ENCODE data around the gene WDR37. TPM values are rescaled to one million over a fixed set of nuclear protein-coding genes. Genes with fewer than 3 reads are reported as not detected.
"Not testable (repeated sequence)": the region's sequence is repeated elsewhere in the genome, so short reads cannot be mapped to it uniquely, and the experiment has no call there.

Gene WDR37
- polyA plus RNA-seq, 3 donors, result 16.0 to 20.5 (median 16.5) TPM

DNA sequence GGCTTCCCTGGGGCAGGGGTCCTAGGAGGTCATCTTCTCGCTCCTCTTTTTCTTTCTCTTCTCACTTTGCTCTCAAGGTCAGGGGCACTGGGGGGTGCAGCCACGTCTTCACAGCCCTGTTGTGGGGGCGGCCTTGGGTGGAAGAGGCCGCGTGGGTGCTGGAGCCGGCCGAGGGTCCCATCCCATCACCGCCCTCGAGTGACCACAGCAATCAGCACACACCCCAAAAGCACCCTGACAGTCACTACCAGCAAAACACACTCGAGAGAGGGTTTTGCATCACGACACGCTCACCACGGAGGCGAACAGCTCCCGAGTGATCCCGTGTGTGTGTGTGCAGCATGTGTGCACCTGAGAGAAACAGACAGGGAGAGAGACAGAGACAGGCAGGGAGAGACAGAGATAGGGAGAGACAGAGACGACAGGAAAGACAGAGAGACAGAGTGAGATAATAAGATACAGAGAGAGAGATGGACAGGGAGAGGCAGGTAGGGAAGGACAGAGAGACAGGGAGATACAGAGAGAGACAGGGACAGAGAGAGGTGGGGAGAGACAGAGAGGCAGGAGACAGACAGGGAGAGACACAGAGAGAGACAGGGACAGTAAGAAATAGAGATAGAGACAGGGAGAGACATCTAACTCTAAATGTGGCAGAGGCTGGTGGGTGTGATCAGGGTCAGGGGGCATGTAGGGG is 100.9 kb downstream of the WDR37 start:
- no peak for DNase-seq (ENCODE audit: extremely low read depth in 1 of 11, low read depth in 9 of 11, low spot score in 4 of 11)

DNA sequence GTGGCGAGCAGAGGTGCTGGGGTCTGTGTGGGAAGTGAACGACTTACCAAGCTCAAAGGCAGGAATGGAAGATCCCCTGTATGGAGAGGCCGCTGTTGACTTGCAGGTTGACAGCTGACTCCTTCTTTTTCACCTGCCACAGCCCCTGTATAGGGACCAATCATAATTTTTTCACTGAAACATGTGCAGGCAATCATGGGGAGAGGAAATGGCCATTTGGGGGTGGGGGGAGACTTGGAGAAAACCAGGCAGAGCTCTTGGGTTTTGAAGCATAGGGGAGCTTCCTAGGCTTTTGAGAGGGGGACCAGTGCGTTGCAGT is 101.4 kb downstream of the WDR37 start:
- no peak for DNase-seq (ENCODE audit: extremely low read depth in 1 of 11, low read depth in 9 of 11, low spot score in 4 of 11)

DNA sequence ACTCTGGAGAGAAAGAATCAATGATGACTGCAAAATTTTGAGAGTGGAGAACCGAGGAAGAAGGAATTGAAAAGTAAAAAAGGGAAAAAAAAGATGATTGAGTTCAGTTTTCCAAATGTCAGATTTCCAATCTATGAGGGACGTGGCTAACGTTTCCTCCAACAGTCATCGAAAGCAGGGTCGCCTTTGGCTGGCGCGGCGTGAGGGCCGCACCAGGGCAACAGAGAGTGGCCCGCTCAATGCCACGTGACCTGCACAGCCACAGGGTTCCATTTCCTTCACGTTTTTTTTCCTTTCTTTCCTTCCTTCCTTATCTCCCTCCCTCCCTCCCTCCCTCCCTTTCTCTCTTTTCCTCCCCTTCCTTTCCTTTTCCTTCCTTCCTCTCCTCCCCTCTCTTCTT is 101.9 kb downstream of the WDR37 start:
- no peak for DNase-seq (ENCODE audit: extremely low read depth in 1 of 11, low read depth in 9 of 11, low spot score in 4 of 11)

DNA sequence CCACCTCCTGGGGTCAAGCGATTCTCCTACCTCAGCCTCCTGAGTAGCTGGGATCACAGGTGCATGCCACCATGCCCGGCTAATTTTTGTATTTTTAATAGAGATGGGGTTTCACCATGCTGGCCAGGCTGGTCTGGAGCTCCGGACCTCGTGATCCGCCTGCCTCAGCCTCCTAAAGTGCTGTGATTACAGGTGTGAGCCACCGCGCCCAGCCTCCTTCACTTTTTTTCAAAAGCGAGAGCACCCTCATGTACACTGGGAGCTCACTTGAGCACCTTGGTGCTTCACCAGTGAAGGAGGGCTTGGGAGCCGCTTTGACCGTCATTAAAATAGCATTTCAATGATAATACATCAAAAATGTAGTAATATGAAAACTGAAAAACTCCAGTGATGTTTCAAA is 102.4 kb downstream of the WDR37 start:
- not testable (repeated sequence) for DNase-seq (ENCODE audit: extremely low read depth in 1 of 11, low read depth in 9 of 11, low spot score in 4 of 11)

- DNase-seq (ENCODE audit: extremely low read depth in 1 of 11, low read depth in 9 of 11, low spot score in 4 of 11), result no peak
Observed at GRCh38 chr10:1159131-1160061, 103.2 kb downstream of the WDR37 start.

GRCh38 chr10:1160561-1161314 is 104.6 kb downstream of the WDR37 start:
- no peak for DNase-seq (ENCODE audit: extremely low read depth in 1 of 11, low read depth in 9 of 11, low spot score in 4 of 11)

DNA sequence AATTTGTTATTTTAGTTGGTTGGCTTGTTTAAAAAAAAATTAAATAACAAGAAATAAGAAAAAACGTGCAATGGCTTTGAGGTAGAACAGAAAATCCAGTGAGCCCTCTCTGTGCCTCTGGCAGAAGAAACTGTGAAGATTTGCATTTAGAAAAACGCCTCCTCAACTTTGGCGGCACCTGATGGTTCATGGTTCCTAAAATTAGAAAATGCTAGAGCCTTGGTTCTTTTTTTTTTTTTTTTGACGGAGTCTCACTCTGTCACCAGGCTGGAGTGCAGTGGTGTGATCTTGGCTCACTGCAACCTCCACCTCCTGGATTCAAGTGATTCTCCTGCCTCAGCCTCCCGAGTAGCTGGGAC is 105.1 kb downstream of the WDR37 start:
- DNase-seq (ENCODE audit: extremely low read depth in 1 of 11, low read depth in 9 of 11, low spot score in 4 of 11), result not testable (repeated sequence)

DNA sequence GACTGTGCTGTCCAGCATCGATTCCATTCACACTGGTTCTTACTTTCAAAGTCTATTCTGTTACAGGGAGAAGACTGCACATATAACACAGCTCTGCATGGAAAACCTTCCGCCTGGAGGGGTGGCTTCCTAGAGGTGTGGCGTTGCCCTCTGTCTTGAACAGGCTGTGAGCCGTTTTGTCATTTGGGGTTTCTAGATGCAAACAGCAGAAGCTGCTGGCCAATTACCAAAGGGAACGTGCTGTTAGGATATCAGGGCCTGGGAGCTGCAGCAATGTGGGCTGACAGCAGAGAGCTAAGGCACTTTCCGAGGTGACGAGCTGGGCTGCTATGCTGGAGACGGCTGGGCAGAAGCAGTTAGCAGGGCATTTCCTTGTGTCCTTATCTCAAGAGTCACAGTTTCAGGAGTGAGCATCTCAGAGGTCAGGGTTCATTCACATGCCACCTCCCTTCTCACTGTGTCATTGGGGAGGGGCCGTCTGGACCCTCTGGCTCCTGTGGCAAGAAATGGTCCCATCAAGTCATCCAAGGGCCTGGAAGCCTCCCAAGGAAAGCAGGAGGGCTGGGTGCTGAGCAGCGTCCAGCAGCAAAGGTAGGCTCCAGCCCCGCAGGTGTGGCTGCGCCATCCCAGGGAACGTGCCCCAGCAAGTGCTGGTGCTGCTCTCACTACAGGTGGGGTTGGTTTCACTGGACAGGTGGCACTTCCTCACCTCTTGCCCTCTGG is 106.5 kb downstream of the WDR37 start:
- no peak for DNase-seq (ENCODE audit: extremely low read depth in 1 of 11, low read depth in 9 of 11, low spot score in 4 of 11)

GRCh38 chr10:1163204-1163660 is 107.0 kb downstream of the WDR37 start:
- DNase-seq (ENCODE audit: extremely low read depth in 1 of 11, low read depth in 9 of 11, low spot score in 4 of 11), result no peak

GRCh38 chr10:1163831-1164230 is 107.6 kb downstream of the WDR37 start:
- DNase-seq (ENCODE audit: extremely low read depth in 1 of 11, low read depth in 9 of 11, low spot score in 4 of 11), result no peak

- DNase-seq (ENCODE audit: extremely low read depth in 1 of 11, low read depth in 9 of 11, low spot score in 4 of 11), result no peak
Observed at GRCh38 chr10:1166101-1166827, 110.1 kb downstream of the WDR37 start.

DNA sequence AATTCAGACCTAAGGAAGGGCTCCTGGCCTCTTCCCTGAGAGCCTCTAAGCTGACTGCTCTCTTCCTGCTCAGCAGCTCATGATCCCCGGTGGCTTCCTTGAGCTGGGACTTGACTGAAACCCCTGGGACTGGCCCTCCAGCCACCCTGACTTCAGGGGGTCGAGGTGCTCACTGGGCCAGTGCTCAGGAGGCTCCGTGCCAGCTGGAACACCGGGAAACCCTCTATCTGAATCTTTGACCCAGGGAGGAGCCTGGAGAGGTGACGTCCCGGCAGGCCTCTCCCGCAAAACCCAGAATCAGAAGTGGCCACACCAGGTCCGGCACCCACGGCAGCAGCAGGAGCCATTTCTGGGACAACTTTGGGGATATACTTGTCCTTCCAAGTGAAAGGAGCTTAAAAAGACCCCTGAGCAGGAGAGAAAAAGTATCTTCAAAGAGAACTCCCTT is 110.7 kb downstream of the WDR37 start:
- no peak for DNase-seq (ENCODE audit: extremely low read depth in 1 of 11, low read depth in 9 of 11, low spot score in 4 of 11)

- no peak for DNase-seq (ENCODE audit: extremely low read depth in 1 of 11, low read depth in 9 of 11, low spot score in 4 of 11)
Observed at GRCh38 chr10:1168763-1169162, 112.6 kb downstream of the WDR37 start.

DNA sequence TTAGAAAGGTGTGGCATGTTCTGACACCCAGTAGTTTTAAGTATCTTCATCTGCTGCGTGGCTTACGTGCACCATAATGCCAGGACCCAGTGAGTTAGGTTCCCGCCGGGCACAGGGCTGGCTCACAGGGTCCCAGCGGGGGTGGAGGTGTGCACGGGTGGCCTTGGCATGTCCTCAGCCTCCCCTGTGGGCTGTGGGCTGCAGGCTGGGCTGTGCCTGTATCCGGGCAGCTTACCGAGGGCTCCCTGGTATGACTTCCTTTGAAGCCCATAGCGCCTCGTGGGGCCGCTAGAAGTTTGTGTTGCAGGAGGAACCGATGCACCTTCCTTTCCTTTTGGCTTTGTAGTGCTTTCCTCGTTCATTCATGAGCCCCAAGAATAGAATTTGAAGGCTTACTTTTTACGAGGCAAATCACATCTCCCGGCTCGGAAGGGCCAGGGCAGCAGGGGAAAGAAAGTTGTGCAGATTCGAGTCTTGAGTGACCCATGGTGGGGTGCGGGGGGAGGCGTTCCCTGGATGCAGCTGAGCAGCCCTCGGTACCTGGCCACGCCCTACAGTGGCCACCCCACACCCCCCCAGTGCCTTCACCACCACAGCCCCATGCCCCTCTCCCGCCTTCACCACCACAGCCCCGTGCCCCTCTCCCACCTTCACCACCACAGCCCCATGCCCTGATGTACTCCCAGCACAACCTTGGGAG is 113.2 kb downstream of the WDR37 start:
- no peak for DNase-seq (ENCODE audit: extremely low read depth in 1 of 11, low read depth in 9 of 11, low spot score in 4 of 11)

DNA sequence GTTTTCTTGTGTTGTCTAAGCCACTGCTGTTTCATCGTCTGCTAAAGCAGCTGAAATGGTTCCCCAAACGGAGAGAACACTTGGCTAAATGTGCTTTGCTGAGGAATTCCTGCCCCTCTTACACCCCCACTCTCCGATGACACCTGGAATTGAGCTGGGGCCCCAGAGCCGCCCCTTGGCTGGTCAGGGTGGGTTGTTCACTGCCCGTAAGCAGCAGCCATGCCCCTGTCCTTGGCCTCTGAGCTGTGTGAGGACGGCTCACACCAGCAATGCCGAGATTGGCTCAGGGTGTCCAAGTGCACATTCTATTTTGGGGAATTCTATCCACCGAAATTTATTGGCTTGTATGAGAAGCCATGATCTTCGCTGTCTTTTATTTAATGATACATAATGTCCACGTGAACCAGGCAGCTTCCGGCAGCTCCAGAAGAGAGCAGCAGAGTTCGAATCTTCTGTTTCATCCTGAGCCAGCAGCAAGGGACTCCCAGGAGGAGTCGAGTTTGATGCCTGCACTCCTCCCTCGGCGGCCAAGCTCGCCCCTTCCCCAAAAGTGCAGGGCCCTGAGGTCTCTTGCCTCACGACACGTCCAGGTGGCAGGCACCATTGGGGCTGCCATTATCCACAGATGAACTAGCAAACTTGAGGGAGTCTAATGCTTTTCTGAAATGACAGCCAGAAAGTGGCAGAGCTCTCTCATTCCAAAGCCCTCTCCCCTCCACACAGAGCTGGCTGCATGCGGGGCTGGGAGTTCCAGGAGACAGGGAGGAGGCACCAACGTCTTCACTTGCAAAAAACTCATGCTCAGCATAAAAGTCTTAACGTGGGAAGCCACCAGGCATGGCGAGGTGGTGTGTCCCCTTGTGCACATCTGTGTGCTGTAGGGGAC is 114.0 kb downstream of the WDR37 start:
- no peak for DNase-seq (ENCODE audit: extremely low read depth in 1 of 11, low read depth in 9 of 11, low spot score in 4 of 11)

DNA sequence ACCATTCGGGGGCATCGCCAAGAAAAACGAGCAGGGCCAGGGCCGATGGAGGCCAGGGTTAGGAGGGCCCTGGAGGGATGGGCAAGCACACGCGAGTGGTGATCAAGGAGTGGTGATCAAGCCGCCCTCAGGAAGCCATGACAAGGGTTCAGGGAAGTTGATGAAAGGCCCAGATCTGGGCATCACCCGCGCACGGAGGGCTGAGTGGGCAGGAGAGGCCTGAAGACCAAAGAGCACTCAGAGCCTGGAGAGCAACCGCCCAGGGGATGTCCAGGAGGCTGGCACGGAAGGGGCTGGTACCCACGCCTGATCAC is 114.6 kb downstream of the WDR37 start:
- DNase-seq (ENCODE audit: extremely low read depth in 1 of 11, low read depth in 9 of 11, low spot score in 4 of 11), result no peak

- no peak for DNase-seq (ENCODE audit: extremely low read depth in 1 of 11, low read depth in 9 of 11, low spot score in 4 of 11)
Observed at GRCh38 chr10:1171182-1171581, 115.0 kb downstream of the WDR37 start.
